Measurements from ENCODE around the gene SDHC. TPM values are rescaled to one million over a fixed set of nuclear protein-coding genes. Genes with fewer than 3 reads are reported as not detected.
"Not testable (repeated sequence)": the region's sequence is repeated elsewhere in the genome, so short reads cannot be mapped to it uniquely, and the experiment has no call there.

Gene SDHC
- total and polyA plus RNA-seq, 5 donors from 2014 or later, result 80.9 to 294 (median 236) TPM

- H3K27ac Mint-ChIP-seq, result no peak overlapping the region
- peaks cover 8% of the 10 kb centered on the region for H3K36me3 Mint-ChIP-seq
Observed at GRCh38 chr1:161408429-161409052, 94.4 kb downstream of the SDHC start.

GRCh38 chr1:161409848-161410635, 95.9 kb downstream of the SDHC start:
- not testable (repeated sequence) for H3K9me3 ChIP-seq (ENCODE audit: control insufficient read depth in 2 of 2, low read length in 2 of 2); H3K27me3 ChIP-seq (ENCODE audit: control insufficient read depth, insufficient read depth, low read length); H3K27me3 Mint-ChIP-seq; H3K36me3 ChIP-seq (ENCODE audit: control insufficient read depth, insufficient read depth, low read length); H3K9me3 Mint-ChIP-seq; H3K36me3 Mint-ChIP-seq
- peak overlapping the region; percentile 80 for H3K27ac ChIP-seq (ENCODE audit: insufficient read depth, low read length, poor library complexity, severe bottlenecking)
- peak; percentile 57 to 64 for ATAC-seq (ENCODE audit: low read depth in 2 of 2)
- H3K4me3 ChIP-seq (ENCODE audit: low read depth, low read length), result peak overlapping the region; percentile 63
- Mint-ChIP-seq H3K4me3 (peak overlapping the region; percentile 1 to 73 (median 46)), H3K27ac (peak overlapping the region; percentile 72 to 83 (median 76)), H3K4me1 (peaks cover 14 to 26% (median 22%) of the 10 kb centered on the region in 4 donors)
- DNase-seq, result peak in 2 of 3 donors; percentile 58 to 78
- H3K4me1 ChIP-seq (ENCODE audit: control insufficient read depth, insufficient read depth, low read length, poor library complexity, severe bottlenecking), result peaks cover 11% of the 10 kb centered on the region

More at GRCh38 chr1:161408429-161409052, 94.4 kb downstream of the SDHC start:
- H3K4me3 ChIP-seq (ENCODE audit: low read depth, low read length), result no peak overlapping the region
- no peaks in the 10 kb centered on the region for H3K9me3 ChIP-seq (ENCODE audit: control insufficient read depth in 2 of 2, low read length in 2 of 2)
- Mint-ChIP-seq H3K4me1 (peaks cover 14 to 37% (median 26%) of the 10 kb centered on the region in 4 donors), H3K9me3 (peaks cover 0 to 2% (median 1%) of the 10 kb centered on the region in 7 donors), H3K27me3 (peaks cover 10% of the 10 kb centered on the region), H3K4me3 (peak overlapping the region in 1 of 4 donors; percentile 77)
- peaks cover 11% of the 10 kb centered on the region for H3K4me1 ChIP-seq (ENCODE audit: control insufficient read depth, insufficient read depth, low read length, poor library complexity, severe bottlenecking)
- no peaks in the 10 kb centered on the region for H3K27me3 ChIP-seq (ENCODE audit: control insufficient read depth, insufficient read depth, low read length)
- no peaks in the 10 kb centered on the region for H3K36me3 ChIP-seq (ENCODE audit: control insufficient read depth, insufficient read depth, low read length)
- no peak overlapping the region for H3K27ac ChIP-seq (ENCODE audit: insufficient read depth, low read length, poor library complexity, severe bottlenecking)
- ATAC-seq (ENCODE audit: low read depth in 2 of 2) (no peak), DNase-seq (no peak)

GRCh38 chr1:161410636-161410970, 96.4 kb downstream of the SDHC start:
- peak overlapping the region in 1 of 3 donors; percentile 76 for H3K27ac Mint-ChIP-seq
- H3K27ac ChIP-seq (ENCODE audit: insufficient read depth, low read length, poor library complexity, severe bottlenecking), result peak overlapping the region; percentile 80

More at GRCh38 chr1:161410636-161410970, 96.4 kb downstream of the SDHC start:
- peak overlapping the region in 2 of 4 donors; percentile 30 to 63 for H3K4me3 Mint-ChIP-seq
- not testable (repeated sequence) for H3K9me3 ChIP-seq (ENCODE audit: control insufficient read depth in 2 of 2, low read length in 2 of 2); ATAC-seq (ENCODE audit: low read depth in 2 of 2); H3K36me3 ChIP-seq (ENCODE audit: control insufficient read depth, insufficient read depth, low read length); DNase-seq; H3K9me3 Mint-ChIP-seq; H3K27me3 Mint-ChIP-seq; H3K36me3 Mint-ChIP-seq; H3K27me3 ChIP-seq (ENCODE audit: control insufficient read depth, insufficient read depth, low read length)
- peak overlapping the region; percentile 63 for H3K4me3 ChIP-seq (ENCODE audit: low read depth, low read length)
- H3K4me1 ChIP-seq (ENCODE audit: control insufficient read depth, insufficient read depth, low read length, poor library complexity, severe bottlenecking), result peaks cover 11% of the 10 kb centered on the region
- H3K4me1 Mint-ChIP-seq, result peaks cover 12 to 26% (median 22%) of the 10 kb centered on the region in 4 donors

Other genes starting within 250 kb of the SDHC start
- gene ARHGAP30, start 244.5 kb upstream of the SDHC start, total RNA-seq, result 204 TPM
- 100 to 1,000 TPM; 144 to 159 (median 151) TPM for gene ARHGAP30, start 244.5 kb upstream of the SDHC start, polyA plus RNA-seq
- gene NECTIN4, start 224.8 kb upstream of the SDHC start, total RNA-seq, result not detected
- under 1 TPM in 1 of 4 donors, not detected in 3; 0.05 TPM for gene NECTIN4, start 224.8 kb upstream of the SDHC start, polyA plus RNA-seq
- gene KLHDC9, start 216.0 kb upstream of the SDHC start, total RNA-seq, result not detected
- under 1 TPM in 2 of 4 donors, not detected in 2; 0.28 to 0.46 TPM for gene KLHDC9, start 216.0 kb upstream of the SDHC start, polyA plus RNA-seq
- 48.0 TPM for gene PFDN2, start 196.3 kb upstream of the SDHC start, total RNA-seq
- gene PFDN2, start 196.3 kb upstream of the SDHC start, polyA plus RNA-seq, result 100 to 1,000 TPM in 2 of 4 donors, 10 to 100 TPM in 2; 90.9 to 109 (median 98.6) TPM
- gene NIT1, start 196.3 kb upstream of the SDHC start, total RNA-seq, result 28.2 TPM
- 10 to 100 TPM; 21.1 to 24.5 (median 22.2) TPM for gene NIT1, start 196.3 kb upstream of the SDHC start, polyA plus RNA-seq
- 40.9 TPM for gene DEDD, start 181.7 kb upstream of the SDHC start, total RNA-seq
- gene DEDD, start 181.7 kb upstream of the SDHC start, polyA plus RNA-seq, result 10 to 100 TPM; 39.5 to 46.4 (median 41.8) TPM
- 115 TPM for gene UFC1, start 160.4 kb upstream of the SDHC start, total RNA-seq
- 100 to 1,000 TPM; 147 to 188 (median 171) TPM for gene UFC1, start 160.4 kb upstream of the SDHC start, polyA plus RNA-seq
- gene USP21, start 154.9 kb upstream of the SDHC start, total RNA-seq, result 36.9 TPM
- 10 to 100 TPM; 18.8 to 27.0 (median 22.1) TPM for gene USP21, start 154.9 kb upstream of the SDHC start, polyA plus RNA-seq
- gene PPOX, start 148.0 kb upstream of the SDHC start, total RNA-seq, result 45.3 TPM
- 10 to 100 TPM; 18.0 to 32.9 (median 22.3) TPM for gene PPOX, start 148.0 kb upstream of the SDHC start, polyA plus RNA-seq
- 68.1 TPM for gene B4GALT3, start 136.9 kb upstream of the SDHC start, total RNA-seq
- gene B4GALT3, start 136.9 kb upstream of the SDHC start, polyA plus RNA-seq, result 100 to 1,000 TPM in 1 of 4 donors, 10 to 100 TPM in 3; 75.6 to 104 (median 84.9) TPM
- gene ADAMTS4, start 115.3 kb upstream of the SDHC start, total RNA-seq, result 5.3 TPM
- 1 to 10 TPM in 1 of 4 donors, under 1 TPM in 2, not detected in 1; 0.36 to 1.4 (median 0.37) TPM for gene ADAMTS4, start 115.3 kb upstream of the SDHC start, polyA plus RNA-seq
- gene NDUFS2, start 112.0 kb upstream of the SDHC start, total RNA-seq, result 67.5 TPM
- gene NDUFS2, start 112.0 kb upstream of the SDHC start, polyA plus RNA-seq, result 100 to 1,000 TPM; 107 to 128 (median 117) TPM
- 2.9 TPM for gene FCER1G, start 99.1 kb upstream of the SDHC start, total RNA-seq
- gene FCER1G, start 99.1 kb upstream of the SDHC start, polyA plus RNA-seq, result 100 to 1,000 TPM in 2 of 4 donors, 10 to 100 TPM in 2; 48.4 to 121 (median 101) TPM
- not detected for gene APOA2, start 90.8 kb upstream of the SDHC start, total RNA-seq
- not detected for gene APOA2, start 90.8 kb upstream of the SDHC start, polyA plus RNA-seq
- gene TOMM40L, start 88.3 kb upstream of the SDHC start, total RNA-seq, result 8.6 TPM
- 1 to 10 TPM; 5.3 to 7.1 (median 6.0) TPM for gene TOMM40L, start 88.3 kb upstream of the SDHC start, polyA plus RNA-seq
- gene NR1I3, start 76.2 kb upstream of the SDHC start, total RNA-seq, result not detected
- gene NR1I3, start 76.2 kb upstream of the SDHC start, polyA plus RNA-seq, result under 1 TPM in 1 of 4 donors, not detected in 3; 0.21 TPM
- gene PCP4L1, start 55.6 kb upstream of the SDHC start, total RNA-seq, result not detected
- gene PCP4L1, start 55.6 kb upstream of the SDHC start, polyA plus RNA-seq, result under 1 TPM in 1 of 4 donors, not detected in 3; 0.38 TPM
- gene MPZ, start 4.4 kb upstream of the SDHC start, total RNA-seq, result 2.3 TPM
- gene MPZ, start 4.4 kb upstream of the SDHC start, polyA plus RNA-seq, result not detected
- gene CFAP126, start 53.5 kb downstream of the SDHC start, total RNA-seq, result not detected
- gene CFAP126, start 53.5 kb downstream of the SDHC start, polyA plus RNA-seq, result not detected
- gene FCGR2A, start 191.1 kb downstream of the SDHC start, total RNA-seq, result not detected
- gene FCGR2A, start 191.1 kb downstream of the SDHC start, polyA plus RNA-seq, result under 1 TPM in 2 of 4 donors, not detected in 2; 0.17 to 0.76 TPM
- not detected for gene HSPA6, start 210.2 kb downstream of the SDHC start, total RNA-seq
- gene HSPA6, start 210.2 kb downstream of the SDHC start, polyA plus RNA-seq, result not detected
- not detected for gene FCGR3A, start 235.4 kb downstream of the SDHC start, total RNA-seq
- under 1 TPM in 3 of 4 donors, not detected in 1; 0.52 to 0.83 (median 0.79) TPM for gene FCGR3A, start 235.4 kb downstream of the SDHC start, polyA plus RNA-seq

All from CD4-positive, CD25-positive, alpha-beta regulatory T cell (primary cell).